KMS-11 (cell line): ENCODE results near the gene PPM1N.
A peak's percentile ranks its signal among the peaks of the same experiment; 100 is the strongest.

Experiments used
- H2AFZ ChIP-seq: fragments of 200-600 bp; sonication (generic); 2 replicates; pipeline ENCODE4 v1.6.1; 2016; ENCODE audit warnings: antibody characterized with exemption, mixed run types, low read depth
- H3K27ac ChIP-seq: fragments of 200-600 bp; sonication (generic); 2 replicates; pipeline ENCODE4 v1.6.1; 2016; ENCODE audit warnings: mild to moderate bottlenecking, mixed run types
- H3K27me3 ChIP-seq: fragments of 200-600 bp; sonication (generic); 2 replicates; pipeline ENCODE4 v1.6.1; 2017; ENCODE audit warnings: mild to moderate bottlenecking, low read depth, mixed run types, moderate library complexity; ENCODE audit not compliant: insufficient read depth
- H3K36me3 ChIP-seq: fragments of 200-600 bp; sonication (generic); 2 replicates; pipeline ENCODE4 v1.6.1; 2017; ENCODE audit warnings: mild to moderate bottlenecking, mixed run types; ENCODE audit not compliant: insufficient read depth
- H3K4me1 ChIP-seq: fragments of 200-600 bp; sonication (generic); 2 replicates; pipeline ENCODE4 v1.6.1; 2016; ENCODE audit warnings: mild to moderate bottlenecking, low read depth, mixed run types; ENCODE audit not compliant: poor library complexity, severe bottlenecking
- H3K4me2 ChIP-seq: fragments of 200-600 bp; sonication (generic); 2 replicates; pipeline ENCODE4 v1.7.0; 2016; ENCODE audit warnings: mild to moderate bottlenecking, mixed run types
- H3K4me3 ChIP-seq: fragments of 200-600 bp; sonication (generic); IDR thresholded peaks from 2 replicates; pipeline ENCODE4 v1.6.1; 2017; ENCODE audit warnings: low read depth, low read length, mixed read lengths; ENCODE audit not compliant: insufficient read depth
- H3K79me2 ChIP-seq: fragments of 200-600 bp; sonication (generic); 2 replicates; pipeline ENCODE4 v1.6.1; 2016; ENCODE audit warnings: low read depth, mixed run types; ENCODE audit not compliant: insufficient read depth
- H3K9ac ChIP-seq: fragments of 200-600 bp; sonication (generic); 2 replicates; pipeline ENCODE4 v1.6.1; 2016; ENCODE audit warnings: mild to moderate bottlenecking, mixed run types
- H4K20me1 ChIP-seq: fragments of 200-600 bp; sonication (generic); 2 replicates; pipeline ENCODE4 v1.6.1; 2016; ENCODE audit warnings: mild to moderate bottlenecking, mixed run types; ENCODE audit not compliant: insufficient read depth
- CTCF ChIP-seq: fragments of 200-600 bp; sonication (generic); conservative IDR thresholded peaks from 2 replicates; pipeline ENCODE4 v1.6.1; 2017; ENCODE audit warnings: low read depth, mild to moderate bottlenecking, antibody characterized with exemption, low read length, moderate library complexity, mixed read lengths

Gene PPM1N

GRCh38 chr19:45484273-45484945 is 13.8 kb upstream of the PPM1N start:
- no peak overlapping the region for H3K4me2 ChIP-seq
- peaks cover 36% of the 10 kb centered on the region for H3K27me3 ChIP-seq
- H3K79me2 ChIP-seq: no peaks in the 10 kb centered on the region
- peaks cover 12% of the 10 kb centered on the region for H3K4me1 ChIP-seq
- no peaks in the 10 kb centered on the region for H4K20me1 ChIP-seq
- H3K36me3 ChIP-seq: no peaks in the 10 kb centered on the region
- H3K27ac ChIP-seq: no peak overlapping the region
- H2AFZ ChIP-seq: peak overlapping the region; percentile 95; the same call in 1 of the 2 replicates
- H3K9ac ChIP-seq: no peak overlapping the region
- TF ChIP-seq CTCF: no peak
- H3K4me3 ChIP-seq: no peak overlapping the region

GRCh38 chr19:45485305-45486077 is 12.8 kb upstream of the PPM1N start:
- no peak overlapping the region for H3K27ac ChIP-seq
- no peaks in the 10 kb centered on the region for H3K79me2 ChIP-seq
- H3K27me3 ChIP-seq: peaks cover 47% of the 10 kb centered on the region
- no peaks in the 10 kb centered on the region for H3K36me3 ChIP-seq
- peaks cover 9% of the 10 kb centered on the region for H3K4me1 ChIP-seq
- no peak overlapping the region for H3K4me3 ChIP-seq
- H3K9ac ChIP-seq: peak overlapping the region; percentile 16; the same call in 1 of the 2 replicates
- peak; percentile 91 for TF ChIP-seq CTCF
- H3K4me2 ChIP-seq: peak overlapping the region; percentile 54
- peak overlapping the region; percentile 95 for H2AFZ ChIP-seq
- no peaks in the 10 kb centered on the region for H4K20me1 ChIP-seq

GRCh38 chr19:45488708-45489107 is 9.5 kb upstream of the PPM1N start:
- Histone ChIP-seq H2AFZ (no peak overlapping the region), H3K79me2 (no peaks in the 10 kb centered on the region), H3K36me3 (no peaks in the 10 kb centered on the region), H3K9ac (no peak overlapping the region), H3K4me1 (peaks cover 26% of the 10 kb centered on the region), H3K4me2 (no peak overlapping the region), H3K4me3 (no peak overlapping the region), H4K20me1 (no peaks in the 10 kb centered on the region), H3K27me3 (peaks cover 75% of the 10 kb centered on the region), H3K27ac (no peak overlapping the region)
- no peak for TF ChIP-seq CTCF

GRCh38 chr19:45489216-45489855 is 8.9 kb upstream of the PPM1N start:
- Histone ChIP-seq H3K79me2 (no peaks in the 10 kb centered on the region), H3K4me2 (no peak overlapping the region), H3K27ac (no peak overlapping the region), H4K20me1 (no peaks in the 10 kb centered on the region), H3K36me3 (no peaks in the 10 kb centered on the region), H3K4me3 (no peak overlapping the region), H2AFZ (no peak overlapping the region), H3K4me1 (peaks cover 28% of the 10 kb centered on the region), H3K9ac (no peak overlapping the region), H3K27me3 (peaks cover 81% of the 10 kb centered on the region)
- no peak for TF ChIP-seq CTCF
